Suprapubic skin (tissue), 4 donors: ENCODE results near the gene BEST3. TPM values are rescaled to one million over a fixed set of nuclear protein-coding genes. Genes with fewer than 3 reads are reported as not detected.
"Not testable (repeated sequence)": the region's sequence is repeated elsewhere in the genome, so short reads cannot be mapped to it uniquely, and the experiment has no call there.

Experiments used
- DNase-seq, 2 donors: peaks; one replicate each; pipeline ENCODE4 v3.0.0-alpha.2; 2019; ENCODE audit warnings: low spot score in 2 of 2
- H3K27ac ChIP-seq: fragments of 200-600 bp; sonication (generic); one replicate; pipeline ENCODE4 v1.5.1; 2019
- H3K27me3 ChIP-seq: fragments of 200-600 bp; sonication (generic); one replicate; pipeline ENCODE4 v1.5.1; 2019
- H3K36me3 ChIP-seq: fragments of 200-600 bp; sonication (generic); one replicate; pipeline ENCODE4 v1.5.1; 2019
- H3K4me1 ChIP-seq: fragments of 200-600 bp; sonication (generic); one replicate; pipeline ENCODE4 v1.5.1; 2019
- H3K4me3 ChIP-seq: fragments of 200-600 bp; sonication (generic); one replicate; pipeline ENCODE4 v1.5.1; 2019; ENCODE audit warnings: mild to moderate bottlenecking
- H3K9me3 ChIP-seq: fragments of 200-600 bp; sonication (generic); one replicate; pipeline ENCODE4 v1.5.1; 2019
- EP300 ChIP-seq: sonication (generic); formaldehyde crosslinking; IDR thresholded peaks from one replicate; pipeline ENCODE4 v1.6.1; 2017; ENCODE audit warnings: antibody characterized with exemption
- POLR2A ChIP-seq, 2 donors: fragments of 450-650 bp; IDR thresholded peaks; one replicate each; pipeline ENCODE4 v1.6.1; 2017; ENCODE audit warnings: antibody characterized with exemption in 2 of 2, mild to moderate bottlenecking in 2 of 2, moderate library complexity in 2 of 2
- POLR2AphosphoS5 ChIP-seq, 3 donors: sonication (generic); formaldehyde crosslinking; IDR thresholded peaks; one replicate each; pipeline ENCODE4 v1.6.1; 2017; ENCODE audit warnings: antibody characterized with exemption in 3 of 3
- WGBS: methylation state at CpG from one replicate; pipeline ENCODE4 v1.1.5; 2018; 5-methylcytosine and 5-hydroxymethylcytosine counted together
- total RNA-seq, 4 donors: library from RNA; depleted of rRNA; stranded (reverse); fragments of >200 nt; gene quantifications; one replicate each; pipeline ENCODE4 v1.1.0, GENCODE V29; 2016
- TF ChIP-seq, protein P1 (sequence below), 2 donors: fragments of 200-600 bp in 1 of 2; fragments of 450-650 bp in 1 of 2; sonication (generic) in 1 of 2; IDR thresholded peaks; one replicate each; pipeline ENCODE4 v1.5.1; 2016 to 2019; ENCODE audit warnings: antibody characterized with exemption in 2 of 2, mild to moderate bottlenecking in 1 of 2, moderate library complexity in 1 of 2

BEST3 gene
- total RNA-seq, 4 donors from 2014 or later: 0.52 to 0.98 TPM; not detected in 2

DNA sequence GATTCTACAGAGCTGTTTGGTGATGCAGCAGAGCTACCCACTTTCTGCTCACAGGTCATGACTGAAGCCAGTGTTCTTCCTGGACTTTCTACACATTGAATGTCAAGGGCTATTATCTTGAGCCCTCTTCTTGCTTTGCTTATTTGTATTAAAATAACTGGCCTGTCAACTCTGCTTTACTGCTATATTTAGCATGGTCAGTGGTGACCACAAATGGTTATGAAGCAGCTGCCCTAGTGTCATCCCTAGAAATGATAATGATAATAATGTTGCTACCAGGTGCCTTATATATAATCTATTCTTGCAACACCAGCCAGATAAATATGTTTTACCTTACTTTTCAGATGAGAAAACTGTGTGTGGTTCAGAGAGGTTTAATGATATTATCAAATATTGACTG lies 85.8 kb downstream of the BEST3 start:
- H3K36me3 ChIP-seq: no peaks in the 10 kb centered on the region
- no peak for DNase-seq
- no peaks in the 10 kb centered on the region for H3K27me3 ChIP-seq
- H3K4me3 ChIP-seq: no peak overlapping the region
- H3K9me3 ChIP-seq: no peaks in the 10 kb centered on the region
- H3K27ac ChIP-seq: no peak overlapping the region
- TF ChIP-seq, protein P1, sequence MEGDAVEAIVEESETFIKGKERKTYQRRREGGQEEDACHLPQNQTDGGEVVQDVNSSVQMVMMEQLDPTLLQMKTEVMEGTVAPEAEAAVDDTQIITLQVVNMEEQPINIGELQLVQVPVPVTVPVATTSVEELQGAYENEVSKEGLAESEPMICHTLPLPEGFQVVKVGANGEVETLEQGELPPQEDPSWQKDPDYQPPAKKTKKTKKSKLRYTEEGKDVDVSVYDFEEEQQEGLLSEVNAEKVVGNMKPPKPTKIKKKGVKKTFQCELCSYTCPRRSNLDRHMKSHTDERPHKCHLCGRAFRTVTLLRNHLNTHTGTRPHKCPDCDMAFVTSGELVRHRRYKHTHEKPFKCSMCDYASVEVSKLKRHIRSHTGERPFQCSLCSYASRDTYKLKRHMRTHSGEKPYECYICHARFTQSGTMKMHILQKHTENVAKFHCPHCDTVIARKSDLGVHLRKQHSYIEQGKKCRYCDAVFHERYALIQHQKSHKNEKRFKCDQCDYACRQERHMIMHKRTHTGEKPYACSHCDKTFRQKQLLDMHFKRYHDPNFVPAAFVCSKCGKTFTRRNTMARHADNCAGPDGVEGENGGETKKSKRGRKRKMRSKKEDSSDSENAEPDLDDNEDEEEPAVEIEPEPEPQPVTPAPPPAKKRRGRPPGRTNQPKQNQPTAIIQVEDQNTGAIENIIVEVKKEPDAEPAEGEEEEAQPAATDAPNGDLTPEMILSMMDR (IDR thresholded peaks at IDR 0.05): no peak
- TF ChIP-seq EP300 (no peak), POLR2AphosphoS5 (IDR thresholded peaks at IDR 0.05) (no peak), POLR2A (IDR thresholded peaks at IDR 0.05) (no peak)
- no peaks in the 10 kb centered on the region for H3K4me1 ChIP-seq

- Histone ChIP-seq H3K27ac (no peak within 1 kb of the TSS), H3K9me3 (no peaks in the 10 kb centered on the region), H3K4me3 (no peak within 1 kb of the TSS), H3K36me3 (no peaks in the 10 kb centered on the region), H3K4me1 (no peaks in the 10 kb centered on the region), H3K27me3 (no peaks in the 10 kb centered on the region)
- WGBS: 92% methylated on average over 11 of the region's 11 CpGs
- TF ChIP-seq EP300 (no peak), POLR2AphosphoS5 (IDR thresholded peaks at IDR 0.05) (no peak), POLR2A (IDR thresholded peaks at IDR 0.05) (no peak)
- TF ChIP-seq, protein P1 (IDR thresholded peaks at IDR 0.05): no peak
- DNase-seq: no peak
Measured at GRCh38 chr12:69610729-69611128, 88.4 kb downstream of the BEST3 start, which contains the start of gene LRRC10. Gene LRRC10, minus strand, starts transcription at chr12:69610907. Its CDS starts 69 bp downstream, at chr12:69610838.

GRCh38 chr12:69610126-69610525 lies 89.0 kb downstream of the BEST3 start:
- TF ChIP-seq POLR2A (IDR thresholded peaks at IDR 0.05) (no peak), EP300 (no peak), POLR2AphosphoS5 (IDR thresholded peaks at IDR 0.05) (no peak)
- TF ChIP-seq, protein P1 (IDR thresholded peaks at IDR 0.05): no peak
- H3K4me3 ChIP-seq: no peak overlapping the region
- H3K4me1 ChIP-seq: no peaks in the 10 kb centered on the region
- no peak for DNase-seq
- no peaks in the 10 kb centered on the region for H3K9me3 ChIP-seq
- H3K27ac ChIP-seq: no peak overlapping the region
- no peaks in the 10 kb centered on the region for H3K27me3 ChIP-seq
- WGBS: 88% methylated on average over 14 of the region's 15 CpGs
- no peaks in the 10 kb centered on the region for H3K36me3 ChIP-seq

DNA sequence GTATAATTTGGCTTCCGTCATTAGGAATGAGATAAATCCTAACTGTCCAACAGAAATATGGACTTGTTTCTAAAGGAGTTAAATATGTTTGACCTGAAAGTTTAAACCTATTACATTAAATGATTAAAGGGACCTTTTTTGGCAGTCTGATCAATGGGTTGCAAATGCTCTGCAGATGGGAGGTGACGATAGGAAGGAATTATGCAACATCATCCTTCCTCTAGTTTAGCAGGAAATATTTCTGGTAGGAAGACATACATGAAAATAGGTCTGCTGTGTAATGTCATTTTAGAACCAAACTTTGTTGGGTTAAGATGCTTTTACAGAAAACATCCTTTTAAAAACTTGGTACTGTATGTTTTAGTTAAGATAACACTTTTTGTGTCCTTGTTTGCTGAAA lies 91.0 kb downstream of the BEST3 start:
- 61% methylated on average over 2 of the region's 2 CpGs for WGBS
- Histone ChIP-seq H3K36me3 (peaks cover 3% of the 10 kb centered on the region), H3K9me3 (no peaks in the 10 kb centered on the region), H3K27me3 (no peaks in the 10 kb centered on the region), H3K4me1 (no peaks in the 10 kb centered on the region), H3K4me3 (no peak overlapping the region), H3K27ac (no peak overlapping the region)
- TF ChIP-seq, protein P1 (IDR thresholded peaks at IDR 0.05): no peak
- TF ChIP-seq EP300 (no peak), POLR2A (IDR thresholded peaks at IDR 0.05) (no peak), POLR2AphosphoS5 (IDR thresholded peaks at IDR 0.05) (no peak)
- no peak for DNase-seq

GRCh38 chr12:69604275-69604674 lies 94.8 kb downstream of the BEST3 start:
- H3K9me3 ChIP-seq, DNase-seq, H3K4me3 ChIP-seq, H3K27ac ChIP-seq, H3K27me3 ChIP-seq, H3K4me1 ChIP-seq: not testable (repeated sequence)
- peaks cover 40% of the 10 kb centered on the region for H3K36me3 ChIP-seq
- 98% methylated on average over 3 of the region's 3 CpGs for WGBS

Other genes starting within 250 kb of the BEST3 start
- 10 to 100 TPM; 35.2 to 60.7 (median 48.6) TPM for gene FRS2, start 228.9 kb downstream of the BEST3 start, total RNA-seq
- gene CCT2, start 113.8 kb downstream of the BEST3 start, total RNA-seq: 100 to 1,000 TPM in 2 of 4 donors, 10 to 100 TPM in 2; 81.0 to 112 (median 96.7) TPM
- not detected for gene LRRC10, start 88.4 kb downstream of the BEST3 start, total RNA-seq
- gene RAB3IP, start 39.6 kb upstream of the BEST3 start, total RNA-seq: 10 to 100 TPM; 15.0 to 27.8 (median 21.9) TPM
- 1 to 10 TPM in 2 of 4 donors, not detected in 2; 1.2 to 3.2 TPM for gene MYRFL, start 125.9 kb upstream of the BEST3 start, total RNA-seq